ENCODE data around the gene ENTHD1.
"Not testable (repeated sequence)": the region's sequence is repeated elsewhere in the genome, so short reads cannot be mapped to it uniquely, and the experiment has no call there.

ENTHD1 gene

GRCh38 chr22:39773976-39774539 is 119.5 kb downstream of the ENTHD1 start:
- no peak for DNase-seq

GRCh38 chr22:39773503-39773902 is 120.1 kb downstream of the ENTHD1 start:
- DNase-seq = no peak

GRCh38 chr22:39771486-39771885 is 122.1 kb downstream of the ENTHD1 start:
- DNase-seq = no peak

GRCh38 chr22:39765661-39766060 is 127.9 kb downstream of the ENTHD1 start:
- no peak for DNase-seq

- no peak for DNase-seq
These were observed 128.5 kb downstream of the ENTHD1 start for GRCh38 chr22:39765046-39765445.

GRCh38 chr22:39763276-39763675 is 130.3 kb downstream of the ENTHD1 start:
- no peak for DNase-seq

- no peak for DNase-seq
These were observed 142.8 kb downstream of the ENTHD1 start for GRCh38 chr22:39750759-39751158.

GRCh38 chr22:39748877-39749276 is 144.7 kb downstream of the ENTHD1 start:
- DNase-seq = peak; percentile 50

GRCh38 chr22:39746600-39747262 is 146.8 kb downstream of the ENTHD1 start:
- DNase-seq = no peak

GRCh38 chr22:39745789-39746188 is 147.8 kb downstream of the ENTHD1 start:
- no peak for DNase-seq

GRCh38 chr22:39744353-39744752 is 149.2 kb downstream of the ENTHD1 start:
- no peak for DNase-seq

GRCh38 chr22:39743935-39744334 is 149.6 kb downstream of the ENTHD1 start:
- DNase-seq = no peak

- no peak for DNase-seq
These were observed 154.1 kb downstream of the ENTHD1 start for GRCh38 chr22:39739338-39740027.

GRCh38 chr22:39738746-39739145 is 154.8 kb downstream of the ENTHD1 start:
- no peak for DNase-seq

GRCh38 chr22:39735776-39736175 is 157.8 kb downstream of the ENTHD1 start:
- no peak for DNase-seq

- DNase-seq = no peak
These were observed 158.7 kb downstream of the ENTHD1 start for GRCh38 chr22:39734866-39735265.

GRCh38 chr22:39734046-39734445 is 159.5 kb downstream of the ENTHD1 start:
- not testable (repeated sequence) for DNase-seq

- DNase-seq = no peak
These were observed 160.4 kb downstream of the ENTHD1 start for GRCh38 chr22:39733191-39733590.

- no peak for DNase-seq
These were observed 160.9 kb downstream of the ENTHD1 start for GRCh38 chr22:39732625-39733024.

GRCh38 chr22:39731881-39732555 is 161.5 kb downstream of the ENTHD1 start:
- peak; percentile 57 for DNase-seq

GRCh38 chr22:39731481-39731880 is 162.1 kb downstream of the ENTHD1 start:
- no peak for DNase-seq

- no peak for DNase-seq
These were observed 164.2 kb downstream of the ENTHD1 start for GRCh38 chr22:39729141-39729934.
